HCEC 1CT (cell line): ENCODE data around the gene SAMD9L.
"Not testable (repeated sequence)": the region's sequence is repeated elsewhere in the genome, so short reads cannot be mapped to it uniquely, and the experiment has no call there.

Experiments
- DNase-seq: peaks from one replicate; pipeline ENCODE4 v3.0.0-alpha.2; 2017

SAMD9L gene

DNA sequence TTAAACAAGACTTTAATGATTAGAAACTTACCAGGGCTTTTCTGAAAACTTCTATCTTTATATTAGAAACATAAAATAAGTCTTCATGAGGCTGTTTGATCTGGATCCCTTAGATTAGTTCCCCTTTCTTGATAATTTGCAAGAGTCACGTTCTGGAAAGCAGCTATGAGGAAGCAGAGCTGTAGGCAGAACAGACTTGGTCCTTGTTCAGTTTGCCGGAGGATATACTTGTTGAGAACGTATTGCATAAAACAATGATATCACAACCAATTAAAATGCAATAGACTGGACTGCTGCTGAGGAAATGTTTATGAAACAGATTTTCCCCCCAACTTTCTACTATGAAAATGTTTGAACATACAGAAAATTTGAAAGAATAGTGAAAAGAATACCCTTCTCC, 2.8 kb downstream of the SAMD9L start:
- DNase-seq = no peak

DNA sequence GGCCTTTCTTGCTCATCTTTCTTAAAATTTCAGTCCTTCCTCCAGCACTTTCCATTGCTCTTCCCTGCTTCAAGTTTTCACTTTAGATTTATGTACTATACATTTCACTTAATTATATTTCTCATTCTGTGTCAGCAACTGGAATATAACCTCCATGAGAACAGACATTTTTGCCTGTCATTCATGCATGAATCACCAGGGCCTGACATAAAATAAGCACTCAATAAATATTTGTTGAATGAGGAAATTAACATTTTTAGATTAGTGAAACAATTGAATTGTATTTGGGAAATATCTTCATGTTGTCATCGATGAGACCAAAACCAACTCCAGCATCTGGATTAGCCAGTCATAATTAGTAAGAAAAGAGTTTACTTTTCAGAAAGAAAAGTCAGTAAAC, 6.1 kb downstream of the SAMD9L start:
- peak; percentile 64 for DNase-seq

DNA sequence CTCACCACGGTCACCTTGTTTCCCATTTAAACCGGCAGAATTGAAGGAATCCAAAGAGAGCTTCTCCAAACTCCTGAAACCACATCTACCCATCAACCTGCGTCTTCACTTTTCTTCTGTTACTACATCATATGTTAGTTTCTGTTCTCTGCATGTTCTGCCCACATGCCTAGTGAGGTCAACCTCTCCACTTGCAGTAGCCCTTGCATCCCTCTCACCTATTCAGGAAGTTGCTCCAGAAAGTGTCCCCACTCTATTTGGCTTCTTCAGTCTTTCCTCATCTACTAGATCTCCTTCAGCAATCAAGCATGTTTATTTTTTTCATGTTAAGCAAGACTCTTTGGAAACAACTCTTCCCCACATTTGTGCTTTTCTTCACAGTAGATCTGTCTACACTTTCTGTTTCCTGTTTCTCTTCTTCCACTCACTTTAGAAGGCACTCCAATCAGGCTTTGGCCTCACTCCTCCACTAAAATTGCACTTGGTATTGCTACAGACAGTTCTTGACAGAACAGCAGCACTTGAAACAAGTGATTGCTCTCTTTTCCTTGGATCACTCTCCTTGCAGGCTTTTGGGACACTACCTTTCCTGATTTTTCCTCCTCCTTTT, 7.5 kb downstream of the SAMD9L start:
- DNase-seq = no peak

DNA sequence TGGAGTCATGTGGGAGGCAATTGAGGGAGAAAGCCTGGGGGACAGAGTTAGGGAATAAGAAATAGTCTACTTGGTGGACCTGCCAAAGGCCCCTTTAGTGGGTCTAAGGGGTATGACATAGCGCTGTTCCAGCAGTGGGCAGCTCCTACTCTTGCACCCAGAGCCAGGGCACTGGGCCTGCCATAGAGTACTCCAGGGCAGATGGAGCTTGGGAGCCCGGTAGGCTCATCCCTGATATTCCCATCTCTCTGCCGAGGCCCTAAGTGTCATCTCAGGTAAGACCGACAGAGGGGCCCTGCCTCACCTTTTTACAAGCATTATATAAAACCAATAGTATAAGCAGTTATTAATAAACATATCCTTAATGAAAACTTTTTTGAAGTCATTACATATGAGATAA, 9.6 kb downstream of the SAMD9L start:
- no peak for DNase-seq

DNA sequence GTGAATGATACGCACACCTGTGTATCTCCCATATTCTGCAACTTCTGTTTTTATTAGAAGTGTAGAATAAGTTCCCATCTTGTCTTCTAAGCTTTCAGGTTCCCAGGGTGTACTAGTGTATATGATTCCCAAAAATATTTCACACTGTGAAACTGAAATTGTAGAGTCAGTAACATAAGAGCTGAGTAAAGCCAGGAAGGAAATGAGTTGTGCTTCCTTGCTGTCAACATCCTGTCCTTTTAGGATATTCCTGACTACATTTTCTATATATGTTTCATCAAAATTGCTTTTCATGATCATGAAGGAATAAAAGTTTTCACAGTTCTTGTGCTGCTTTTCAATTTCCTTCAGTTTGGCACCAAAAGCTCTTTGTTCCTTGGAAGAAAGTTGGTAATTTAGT, 15.2 kb downstream of the SAMD9L start:
- no peak for DNase-seq

DNA sequence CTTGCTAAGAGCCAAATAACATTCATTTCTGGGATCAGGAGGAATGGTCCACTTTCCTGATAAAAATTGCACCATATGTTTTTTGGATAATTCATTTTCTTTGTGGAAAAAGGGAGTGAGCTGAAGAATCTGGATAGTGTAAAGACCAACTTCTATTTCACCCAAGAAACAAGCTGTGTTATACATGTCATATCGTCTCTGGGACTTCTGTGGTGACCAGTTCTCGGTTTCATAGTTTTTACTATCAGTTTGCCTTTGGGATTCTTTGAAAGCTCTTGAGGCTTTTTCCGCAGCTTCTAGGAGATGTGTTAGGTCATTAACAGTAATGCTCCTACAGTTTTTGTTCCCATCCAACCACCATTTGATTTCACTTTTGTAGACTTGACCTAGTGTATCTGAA, 16.0 kb downstream of the SAMD9L start:
- DNase-seq = no peak

DNA sequence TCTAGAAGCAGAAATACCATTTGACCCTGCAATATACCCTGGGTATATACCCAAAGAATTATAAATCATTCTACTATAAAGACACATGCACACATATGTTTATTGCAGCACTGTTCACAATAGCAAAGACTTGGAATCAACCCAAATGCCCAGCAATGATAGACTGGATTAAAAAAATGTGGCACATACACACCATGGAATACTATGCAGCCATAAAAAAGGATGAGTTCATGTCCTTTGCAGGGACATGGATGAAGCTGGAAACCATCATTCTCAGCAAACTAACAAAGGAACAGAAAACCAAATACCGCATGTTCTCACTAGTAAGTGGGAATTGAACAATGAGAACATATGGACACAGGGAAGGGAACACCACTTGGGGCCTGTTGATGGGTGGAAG, 21.2 kb downstream of the SAMD9L start:
- not testable (repeated sequence) for DNase-seq

DNA sequence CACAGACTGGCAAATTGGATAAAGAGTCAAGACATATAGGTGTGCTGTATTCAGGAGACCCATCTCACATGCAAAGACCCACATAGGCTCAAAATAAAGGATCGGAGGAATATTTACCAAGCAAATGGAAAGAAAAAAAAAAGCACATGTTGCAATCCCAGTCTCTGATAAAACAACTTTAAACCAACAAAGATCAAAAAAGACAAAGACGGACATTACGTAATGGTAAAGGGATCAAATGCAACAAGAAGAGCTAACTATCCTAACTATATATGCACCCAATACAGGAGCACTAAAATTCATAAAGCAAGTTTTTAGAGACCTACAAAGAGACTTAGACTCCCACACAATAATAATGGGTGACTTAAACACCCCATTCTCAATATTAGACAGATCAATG, 24.7 kb downstream of the SAMD9L start:
- DNase-seq = not testable (repeated sequence)

DNA sequence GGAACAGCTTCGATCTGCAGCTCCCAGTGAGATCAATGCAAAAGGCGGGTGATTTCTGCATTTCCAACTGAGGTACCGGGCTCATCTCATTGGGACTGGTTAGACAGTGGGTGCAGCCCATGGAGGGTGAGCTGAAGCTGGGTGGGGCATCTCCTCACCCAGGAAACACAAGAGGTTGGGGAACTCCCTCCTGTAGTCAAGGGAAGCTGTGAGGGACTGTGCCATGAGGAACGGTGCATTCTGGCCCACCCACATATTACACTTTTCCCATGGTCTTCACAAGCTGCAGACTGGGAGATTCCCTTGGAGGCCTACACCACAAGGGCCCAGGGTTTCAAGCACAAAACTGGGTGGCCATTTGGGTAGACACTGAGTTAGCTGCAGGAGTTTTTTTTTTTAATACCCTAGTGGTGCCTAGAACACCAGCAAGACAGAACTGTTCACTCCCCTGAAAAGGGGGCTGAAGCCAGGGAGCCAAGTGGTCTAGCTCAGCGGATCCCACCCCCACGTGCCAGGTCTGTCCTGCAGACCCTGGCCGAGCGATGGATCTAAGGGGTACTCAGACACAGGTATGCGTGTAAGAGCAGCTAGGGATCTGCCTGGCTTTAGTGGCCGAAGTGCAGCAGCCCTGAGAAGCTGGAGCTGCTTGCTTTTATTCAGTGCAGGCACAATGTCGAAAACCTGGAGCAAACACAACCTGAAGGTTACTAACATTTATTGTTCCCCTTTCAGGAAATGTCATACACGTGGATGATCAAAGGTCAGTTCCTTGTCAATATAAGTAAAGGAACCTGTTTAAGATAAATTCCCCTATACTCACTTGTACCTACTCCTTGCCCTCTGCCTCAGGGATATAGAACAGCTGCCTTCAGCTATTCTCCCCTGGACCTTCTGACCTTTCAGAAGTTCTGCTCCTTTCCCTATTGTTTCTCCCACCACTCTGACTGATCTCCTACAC, 27.3 kb downstream of the SAMD9L start:
- DNase-seq = no peak

DNA sequence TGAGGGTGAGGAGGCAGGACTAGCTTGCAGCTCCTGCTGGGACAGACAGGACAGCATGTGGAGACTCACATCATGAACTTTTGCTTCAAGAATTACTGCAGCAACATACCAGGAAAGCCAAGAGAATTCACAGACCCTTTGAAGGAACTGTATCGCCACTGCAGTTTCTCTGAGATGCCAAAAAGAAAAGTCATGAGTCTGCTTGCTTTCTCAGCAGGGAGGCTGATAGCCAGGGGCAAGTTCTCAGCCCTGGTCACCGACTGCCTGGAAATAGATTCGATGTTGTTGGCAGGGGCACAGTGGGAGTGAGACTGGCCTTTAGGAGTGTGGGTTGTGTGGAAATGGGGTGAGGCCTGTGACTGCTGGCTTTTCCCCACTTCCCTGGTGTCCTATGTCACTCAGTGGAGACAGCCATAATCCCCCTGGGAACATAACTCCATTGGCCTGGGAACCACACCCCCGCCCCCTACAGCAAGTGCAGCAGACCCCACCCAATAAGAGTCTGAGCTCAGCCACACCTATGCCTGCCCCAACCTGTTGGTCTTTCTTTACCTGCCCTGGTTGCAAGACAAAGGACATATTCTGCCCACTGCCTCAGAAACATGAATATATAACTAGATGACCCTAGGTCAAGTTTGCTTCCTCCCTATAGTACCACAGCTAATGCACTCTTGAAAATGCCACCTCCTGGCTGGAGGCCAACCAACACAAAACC, 28.8 kb downstream of the SAMD9L start:
- DNase-seq = no peak

DNA sequence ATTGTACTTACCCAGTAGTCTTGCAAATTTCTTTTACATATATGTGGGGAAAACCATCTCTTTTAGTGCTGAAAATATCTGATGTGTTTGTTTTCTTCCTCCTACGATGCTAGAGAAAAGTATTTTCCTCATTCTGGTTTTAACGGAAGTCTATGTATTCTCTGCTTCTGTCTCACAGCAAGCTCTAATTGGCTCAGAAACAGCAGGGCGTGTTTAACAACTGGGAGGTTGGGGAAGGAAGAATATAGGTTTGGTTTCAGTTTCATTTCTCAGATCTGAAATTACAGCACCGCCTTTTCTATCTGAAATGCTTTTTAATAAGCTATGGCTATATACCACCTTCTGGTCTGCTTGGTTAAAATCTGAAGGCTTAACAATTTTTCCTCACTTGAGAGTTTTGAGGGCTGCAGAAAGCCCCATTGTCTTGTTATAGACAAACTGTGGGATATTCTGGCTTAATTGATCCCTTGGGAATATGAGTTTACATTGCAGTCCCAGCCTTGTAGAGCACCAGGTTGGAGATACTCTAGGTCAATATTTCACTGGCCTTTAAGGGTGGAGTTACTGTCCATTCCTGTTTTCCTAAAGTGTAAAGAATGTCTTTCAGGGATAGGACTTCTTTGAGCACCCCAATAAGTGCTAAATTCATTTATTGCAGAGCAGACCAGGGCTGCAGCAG, 30.2 kb downstream of the SAMD9L start, which contains the start of gene SAMD9:
TSS of gene SAMD9 (minus strand) at position 128 of the 679 bp plus-strand sequence. CDS start 11,882 bp downstream, outside the sequence.
- DNase-seq = peak; percentile 87

DNA sequence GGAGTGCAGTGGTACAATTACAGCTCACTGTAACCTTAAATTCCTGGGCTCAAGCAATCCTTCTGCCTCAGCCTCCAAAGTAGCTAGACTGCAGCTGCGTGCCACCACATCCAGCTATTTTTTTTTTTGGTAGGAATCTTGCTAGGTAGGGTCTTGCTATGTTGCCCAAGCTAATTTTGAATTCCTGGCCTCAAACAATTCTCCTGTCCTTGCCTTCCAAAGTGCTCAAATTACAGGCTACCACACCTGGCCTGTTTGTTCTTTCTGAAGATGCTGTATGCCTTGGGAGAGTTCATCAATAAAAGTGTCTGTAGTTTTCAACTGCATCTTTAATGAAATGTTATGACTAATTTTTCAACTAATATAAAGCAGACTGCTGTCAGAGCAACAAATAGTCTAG, 30.9 kb downstream of the SAMD9L start:
- no peak for DNase-seq

DNA sequence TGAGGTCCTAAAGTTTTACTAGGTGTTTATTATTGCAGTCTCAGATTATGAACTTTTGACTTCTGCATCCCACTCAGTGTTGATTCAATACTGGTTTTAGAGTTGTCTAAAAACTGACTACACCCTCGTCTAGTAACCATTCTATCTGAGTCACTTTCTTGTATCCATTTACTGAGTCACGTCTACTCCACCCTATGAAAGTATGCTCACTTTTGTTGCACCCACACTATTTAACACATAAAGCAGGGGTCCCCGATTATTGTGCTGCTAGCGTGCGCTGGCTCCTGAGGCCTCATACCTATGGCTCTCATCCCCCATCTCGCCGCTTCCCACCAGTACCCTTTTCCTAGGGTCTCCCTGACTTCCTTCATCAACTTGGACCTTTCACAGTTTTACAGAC, 32.4 kb downstream of the SAMD9L start:
- peak; percentile 86 for DNase-seq

DNA sequence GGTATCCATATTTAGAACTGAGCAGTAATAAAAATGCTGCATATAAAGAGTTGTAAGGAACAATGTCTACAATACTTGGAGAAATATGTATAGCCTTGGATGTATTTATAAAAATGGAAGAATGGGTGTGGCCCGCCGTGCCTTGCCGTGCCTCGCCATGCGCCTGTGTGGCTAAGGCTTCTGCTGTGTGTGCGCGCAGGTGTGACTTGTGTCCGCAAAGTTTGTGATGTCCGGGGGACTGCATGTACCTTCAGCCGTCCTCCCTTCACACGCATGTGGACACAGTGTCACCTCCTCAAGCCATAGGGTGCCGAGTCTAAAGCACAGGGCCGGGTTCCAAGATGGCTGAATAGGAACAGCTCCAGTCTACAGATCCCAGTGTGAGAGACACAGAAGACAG, 40.2 kb downstream of the SAMD9L start:
- DNase-seq = no peak

DNA sequence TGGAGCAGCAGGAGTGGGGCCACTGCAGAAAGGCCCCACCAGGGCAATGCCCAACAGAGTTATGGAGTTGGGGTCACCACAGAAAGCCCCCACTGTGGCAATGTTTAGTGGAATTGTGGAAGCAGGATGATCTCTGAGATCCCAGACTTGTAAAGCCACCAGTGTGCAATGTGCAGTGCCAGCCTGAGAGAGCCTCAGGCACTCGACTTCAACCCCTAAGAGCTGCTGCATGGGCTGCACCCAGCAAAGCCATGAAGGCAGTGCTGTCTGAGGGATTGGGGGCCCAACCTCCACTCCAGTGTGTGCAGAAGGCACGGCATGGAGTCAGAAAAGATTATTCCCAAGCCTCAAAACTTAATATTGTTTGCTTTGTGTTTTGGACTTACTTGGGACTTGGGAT, 50.8 kb downstream of the SAMD9L start:
- DNase-seq = no peak

DNA sequence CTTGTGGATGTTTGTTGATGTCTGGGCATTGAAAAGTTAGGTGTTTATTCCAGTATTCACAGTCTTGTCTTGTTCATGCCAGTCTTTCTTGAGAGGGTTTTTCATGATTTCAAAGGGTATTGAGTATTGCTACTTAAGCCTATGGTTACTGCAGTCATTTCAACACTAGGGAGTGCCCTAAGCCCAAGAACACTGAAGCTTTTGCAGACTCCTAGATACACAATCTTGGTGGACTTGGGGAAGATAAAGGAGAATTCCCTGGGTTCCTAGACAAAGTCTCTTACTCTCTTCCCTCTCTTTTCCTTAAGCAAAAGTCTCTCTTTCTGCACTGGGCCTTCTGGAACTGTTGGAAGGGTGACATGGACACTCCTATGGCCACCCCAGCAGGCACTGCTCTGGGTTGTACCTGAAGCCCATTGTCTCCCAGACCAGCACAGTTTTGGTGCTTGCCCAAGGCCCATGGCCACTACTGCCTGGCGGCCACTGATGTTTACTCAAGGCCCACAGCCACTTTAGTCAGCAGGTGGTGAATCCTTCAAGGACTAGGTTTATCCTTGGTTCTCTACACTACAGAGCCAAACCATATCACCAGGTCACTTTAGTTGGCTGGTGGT, 55.3 kb downstream of the SAMD9L start:
- peak; percentile 42 for DNase-seq
